Tongue (tissue), 3 donors: ENCODE results near the gene RHBDL3. TPM values are rescaled to one million over a fixed set of nuclear protein-coding genes. Genes with fewer than 3 reads are reported as not detected.

Experiments used
- DNase-seq: peaks from one replicate; pipeline ENCODE4 v3.0.0-alpha.2; 2015
- small RNA-seq: library from RNA; depleted of rRNA; stranded (forward); fragments of <200 nt; gene quantifications from one replicate; pipeline ENCODE3, GENCODE V24; 2014; ENCODE audit warnings: low replicate concordance
- total RNA-seq: library from RNA; depleted of rRNA; stranded (reverse); fragments of >200 nt; gene quantifications from one replicate; pipeline ENCODE4 v1.2.3, GENCODE V29; 2014

Gene RHBDL3
- total RNA-seq, 1 donor from 2014 or later: 1.6 TPM

DNA sequence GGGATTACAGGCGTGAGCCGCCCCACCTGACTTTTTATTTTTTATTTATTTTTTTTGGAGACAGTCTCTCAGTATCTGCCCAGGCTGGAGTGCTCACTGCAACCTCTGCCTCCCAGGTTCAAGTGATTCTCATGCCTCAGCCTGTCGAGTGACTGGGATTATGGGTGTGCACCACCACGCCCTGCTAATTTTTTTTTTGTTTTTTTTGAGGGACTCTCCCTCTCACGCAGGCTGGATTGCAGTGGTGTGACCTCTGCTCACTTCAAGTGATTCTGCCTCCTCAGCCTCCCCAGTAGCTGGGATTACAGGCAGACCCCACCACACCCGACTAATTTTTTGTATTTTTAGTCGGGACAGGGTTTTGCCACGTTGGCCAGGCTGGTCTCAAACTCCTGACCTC lies 92.0 kb downstream of the RHBDL3 start:
- DNase-seq: no peak

DNA sequence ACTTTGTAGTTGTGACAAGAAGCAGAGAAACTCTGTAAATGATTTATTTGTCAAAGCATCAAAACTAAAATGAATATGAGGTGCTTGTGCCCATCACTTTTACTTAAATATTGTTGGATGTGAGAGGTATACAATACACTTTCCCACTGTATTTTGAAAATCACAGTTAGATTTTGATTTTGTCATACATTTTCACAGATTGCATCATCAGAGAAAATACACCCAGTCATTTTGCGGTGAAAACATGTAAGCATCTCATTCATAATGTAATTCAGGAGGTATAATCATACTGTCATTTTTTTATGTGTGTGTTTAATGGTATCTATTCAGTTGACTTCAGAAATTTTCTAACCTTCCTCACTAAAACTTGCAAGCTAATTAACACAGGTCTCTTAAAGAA lies 95.6 kb downstream of the RHBDL3 start:
- DNase-seq: no peak

DNA sequence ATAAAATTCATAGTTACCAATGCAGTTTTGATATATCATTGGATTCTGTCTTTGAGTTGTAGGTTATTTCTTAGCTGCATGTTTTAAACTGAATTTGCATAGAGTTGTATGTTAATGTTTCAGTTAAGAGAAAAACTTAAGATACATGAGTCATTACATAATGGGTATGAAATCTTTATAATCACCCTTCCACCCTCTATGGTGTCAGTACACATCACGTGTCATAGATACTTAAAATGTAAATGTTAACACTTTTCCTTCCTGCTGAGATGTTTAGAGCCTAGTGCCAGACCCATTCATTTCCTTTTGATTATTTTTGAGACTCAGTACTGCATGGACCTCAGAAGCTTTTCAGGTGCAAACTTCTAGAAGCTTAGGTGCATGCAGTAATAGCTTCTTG lies 104.8 kb downstream of the RHBDL3 start:
- DNase-seq: no peak

Small RNAs within 50 kb of the gene (small RNA-seq; reads per million reads assigned to genes)
- gene UBL5P2: not detected

Other genes with a start within 250 kb of the RHBDL3 start
- gene RHOT1, start 123.3 kb upstream of the RHBDL3 start, total RNA-seq: 65.8 TPM
- 23.8 TPM for gene C17orf75, start 76.3 kb downstream of the RHBDL3 start, total RNA-seq
- gene ZNF207, start 84.3 kb downstream of the RHBDL3 start, total RNA-seq: 144 TPM
- 94.2 TPM for gene PSMD11, start 178.7 kb downstream of the RHBDL3 start, total RNA-seq
- gene CDK5R1, start 221.2 kb downstream of the RHBDL3 start, total RNA-seq: 3.1 TPM